BLaER1 treated with 17β-estradiol and CSF1 and Interleukin-3, amounts not matched to agents 10 nM and 100 nM (cell line): ENCODE measurements around the gene ZBTB45.
"Not testable (repeated sequence)": the region's sequence is repeated elsewhere in the genome, so short reads cannot be mapped to it uniquely, and the experiment has no call there.

Experiments
- H3K27ac ChIP-seq, 11 experiments: shearing (Covaris generic); formaldehyde crosslinking; 2 replicates each; pipeline ENCODE4 v1.8.1; 2022
- H3K27me3 ChIP-seq, 11 experiments: shearing (Covaris generic); formaldehyde crosslinking; 2 replicates each; pipeline ENCODE4 v1.8.1; 2022
- H3K36me3 ChIP-seq, 11 experiments: shearing (Covaris generic); formaldehyde crosslinking; 2 replicates each; pipeline ENCODE4 v1.8.1; 2022
- H3K4me1 ChIP-seq, 10 experiments: shearing (Covaris generic); formaldehyde crosslinking; 2 replicates each; pipeline ENCODE4 v1.8.1; 2022
- H3K4me2 ChIP-seq, 11 experiments: shearing (Covaris generic); formaldehyde crosslinking; 2 replicates each; pipeline ENCODE4 v1.8.1; 2022
- H3K4me3 ChIP-seq, 10 experiments: shearing (Covaris generic); formaldehyde crosslinking; 2 replicates each; pipeline ENCODE4 v1.8.1; 2022
- H3K9ac ChIP-seq, 11 experiments: shearing (Covaris generic); formaldehyde crosslinking; 2 replicates each; pipeline ENCODE4 v1.8.1; 2022
- H3K9me3 ChIP-seq, 11 experiments: shearing (Covaris generic); formaldehyde crosslinking; replicated peaks in 1 of 11; 2 replicates each; pipeline ENCODE4 v1.8.1; 2022
- H4K20me1 ChIP-seq, 11 experiments: shearing (Covaris generic); formaldehyde crosslinking; 2 replicates each; pipeline ENCODE4 v1.8.1; 2022
- Cebpa-rat ChIP-seq, 11 experiments: shearing (Covaris generic); IDR thresholded peaks; 2 replicates each; pipeline ENCODE4 v1.8.1; 2022

Gene ZBTB45

GRCh38 chr19:58513213-58513693 lies 6.4 kb downstream of the ZBTB45 start:
- H3K27ac ChIP-seq: peak overlapping the region in 10 of 11 experiments; percentile 23 to 76 (median 68); a peak in 19 of 22 replicates

DNA sequence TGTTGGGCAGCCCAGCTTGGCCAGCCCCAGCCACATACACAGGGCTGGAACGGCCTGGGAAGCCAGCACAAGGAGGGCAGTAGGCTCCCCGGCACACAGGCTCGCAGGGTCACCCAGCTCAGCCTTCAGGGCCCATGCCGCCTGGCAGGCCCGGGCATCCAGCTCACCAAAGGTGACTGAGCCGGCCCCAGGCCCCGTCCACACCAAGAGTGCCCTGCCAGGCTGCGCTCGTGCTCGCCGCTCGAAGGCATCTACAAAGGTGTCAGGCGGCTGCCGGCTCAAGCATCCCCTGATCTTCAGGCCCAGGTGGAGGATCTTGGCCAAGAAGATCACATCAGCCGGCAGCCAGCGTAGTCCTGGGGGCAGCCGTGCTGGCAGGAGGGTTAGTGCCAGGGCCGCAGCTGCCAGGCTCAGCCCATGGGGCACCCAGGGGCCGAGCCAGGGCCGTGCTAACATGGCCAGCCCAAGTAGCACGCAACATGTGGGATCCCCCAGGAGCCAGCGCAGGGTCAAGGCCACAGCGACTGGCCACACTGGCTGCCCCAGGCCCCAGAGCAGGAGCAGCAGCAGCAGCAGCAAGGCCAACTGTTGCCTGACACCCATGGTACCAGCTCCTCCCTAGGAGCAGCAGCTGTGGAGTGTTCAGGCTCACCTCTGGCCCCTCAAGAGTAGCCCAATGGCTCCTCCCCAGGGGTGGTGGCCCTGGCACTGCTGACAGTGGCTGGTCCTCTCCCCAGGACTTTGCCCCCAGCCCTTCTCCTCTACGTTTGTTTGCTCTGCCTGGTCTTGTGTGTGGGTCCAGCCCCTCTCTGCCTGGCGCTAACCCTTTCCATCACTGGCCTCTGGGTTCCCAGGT lies 8.0 kb downstream of the ZBTB45 start, which contains the start of gene SLC27A5:
Gene SLC27A5, minus strand, starts transcription at position 640 of the 856 bp plus-strand sequence. Its CDS starts 37 bp downstream, at position 603.
- peak within 1 kb of the TSS in 3 of 11 experiments; percentile 30 to 75 (median 74); a peak in 2 of 22 replicates for H3K27ac ChIP-seq
- no peak within 1 kb of the TSS for H3K4me3 ChIP-seq
- H3K4me2 ChIP-seq: peak within 1 kb of the TSS in 3 of 11 experiments; percentile 4 to 78 (median 7); a peak in 3 of 22 replicates
- H3K36me3 ChIP-seq: peaks cover 9 to 32% (median 15%) of the 10 kb centered on the region in 11 experiments
- peaks cover 0 to 27% (median 11%) of the 10 kb centered on the region in 11 experiments; a peak in 13 of 22 replicates for H4K20me1 ChIP-seq
- no peak for TF ChIP-seq Cebpa-rat (IDR thresholded peaks at IDR 0.05)
- peak within 1 kb of the TSS in 4 of 11 experiments; percentile 10 to 71 (median 38); a peak in 5 of 22 replicates for H3K9ac ChIP-seq
- H3K27me3 ChIP-seq: no peaks in the 10 kb centered on the region
- H3K9me3 ChIP-seq: peaks cover 22 to 29% (median 23%) of the 10 kb centered on the region in 11 experiments
- peaks cover 29 to 52% (median 46%) of the 10 kb centered on the region in 10 experiments for H3K4me1 ChIP-seq

More at GRCh38 chr19:58513213-58513693, 6.4 kb downstream of the ZBTB45 start:
- Histone ChIP-seq H3K4me2 (peak overlapping the region; percentile 84 to 95 (median 89); a peak in 21 of 22 replicates), H3K9ac (peak overlapping the region; percentile 45 to 82 (median 71); a peak in 19 of 22 replicates), H3K27me3 (no peaks in the 10 kb centered on the region), H3K4me1 (peaks cover 43 to 67% (median 58%) of the 10 kb centered on the region in 10 experiments), H3K36me3 (peaks cover 17 to 36% (median 24%) of the 10 kb centered on the region in 11 experiments), H4K20me1 (peaks cover 3 to 43% (median 23%) of the 10 kb centered on the region in 11 experiments; a peak in 15 of 22 replicates), H3K4me3 (0 out of 20 replicates have a peak overlapping the region, but pooled peaks of 2 of the 10 experiments have one; percentile 50 to 56), H3K9me3 (peaks cover 5 to 13% (median 6%) of the 10 kb centered on the region in 11 experiments)
- no peak for TF ChIP-seq Cebpa-rat (IDR thresholded peaks at IDR 0.05)

- TF ChIP-seq Cebpa-rat (IDR thresholded peaks at IDR 0.05): peak in 2 of 11 experiments; percentile 17 to 48; a peak in 2 of 22 replicates
- Histone ChIP-seq H3K27ac (peak overlapping the region in 6 of 11 experiments; percentile 10 to 57 (median 37); a peak in 6 of 22 replicates), H3K9me3 (peaks cover 27 to 43% (median 31%) of the 10 kb centered on the region in 11 experiments), H4K20me1 (peaks cover 0 to 16% (median under 1%) of the 10 kb centered on the region in 11 experiments; a peak in 12 of 22 replicates), H3K36me3 (peaks cover 0 to 19% (median 2%) of the 10 kb centered on the region in 11 experiments; a peak in 11 of 22 replicates), H3K4me1 (peaks cover 17 to 40% (median 35%) of the 10 kb centered on the region in 10 experiments), H3K4me2 (peak overlapping the region in 9 of 11 experiments; percentile 8 to 78 (median 57); a peak in 16 of 22 replicates), H3K4me3 (no peak overlapping the region), H3K9ac (peak overlapping the region in 3 of 11 experiments; percentile 18 to 46 (median 27); a peak in 3 of 22 replicates), H3K27me3 (no peaks in the 10 kb centered on the region)
Observed at GRCh38 chr19:58510084-58510862, 9.3 kb downstream of the ZBTB45 start.

DNA sequence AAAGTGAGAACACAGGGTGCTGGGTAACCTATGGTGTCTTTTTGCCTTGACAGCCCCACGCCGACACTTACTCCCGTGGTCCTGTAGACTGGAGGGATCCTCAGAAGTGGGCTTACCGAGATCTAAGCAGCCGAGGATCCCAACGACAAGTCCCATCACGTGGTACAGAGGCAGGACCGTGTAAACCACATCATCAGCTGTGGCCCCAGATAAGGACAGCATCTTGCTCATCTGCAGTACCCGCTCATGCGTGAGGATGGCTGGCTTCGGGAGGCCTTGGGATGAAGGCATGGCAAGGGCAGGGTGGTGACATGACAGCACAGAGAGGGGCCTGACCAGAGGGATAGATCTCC lies 9.9 kb downstream of the ZBTB45 start:
- no peak for TF ChIP-seq Cebpa-rat (IDR thresholded peaks at IDR 0.05)
- H3K27ac ChIP-seq: peak overlapping the region in 6 of 11 experiments; percentile 10 to 57 (median 37); a peak in 8 of 22 replicates
- H3K4me1 ChIP-seq: peaks cover 12 to 35% (median 31%) of the 10 kb centered on the region in 10 experiments
- peaks cover 0 to 15% (median 0%) of the 10 kb centered on the region in 11 experiments; a peak in 7 of 22 replicates for H4K20me1 ChIP-seq
- H3K4me3 ChIP-seq: no peak overlapping the region
- H3K9ac ChIP-seq: peak overlapping the region in 4 of 11 experiments; percentile 18 to 46 (median 33); a peak in 5 of 22 replicates
- H3K36me3 ChIP-seq: peaks cover 0 to 19% (median 0%) of the 10 kb centered on the region in 11 experiments; a peak in 4 of 22 replicates
- H3K4me2 ChIP-seq: peak overlapping the region in 9 of 11 experiments; percentile 8 to 78 (median 57); a peak in 17 of 22 replicates
- H3K9me3 ChIP-seq: peaks cover 27 to 43% (median 31%) of the 10 kb centered on the region in 11 experiments
- H3K27me3 ChIP-seq: no peaks in the 10 kb centered on the region

DNA sequence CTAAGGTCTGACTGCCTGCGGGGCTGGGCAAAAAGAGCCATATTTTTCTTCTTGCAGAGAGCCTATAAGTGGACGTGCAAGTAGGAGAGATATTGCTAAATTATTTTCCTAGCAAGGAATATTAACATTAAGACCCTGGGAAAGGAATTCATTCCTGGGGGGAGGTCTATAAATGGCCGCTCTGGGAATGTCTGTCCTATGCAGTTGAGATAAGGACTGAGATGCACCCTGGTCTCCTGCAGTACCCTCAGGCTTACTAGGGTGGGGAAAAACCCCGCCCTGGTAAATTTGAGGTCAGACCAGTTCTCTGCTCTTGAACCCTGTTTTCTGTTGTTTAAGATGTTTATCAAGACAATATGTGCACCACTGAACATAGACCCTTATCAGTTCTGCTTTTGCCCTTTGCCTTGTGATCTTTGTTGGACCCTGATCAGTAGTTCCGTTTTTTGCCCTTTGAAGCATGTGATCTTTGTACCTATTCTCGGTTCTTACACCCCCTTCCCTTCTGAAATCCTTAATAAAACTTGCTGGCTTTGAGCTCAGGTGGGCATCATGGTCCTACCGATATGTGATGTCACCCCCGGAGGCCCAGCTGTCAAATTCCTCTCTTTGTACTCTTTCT lies 11.9 kb downstream of the ZBTB45 start:
- peaks cover 0 to 22% (median 17%) of the 10 kb centered on the region in 10 experiments; a peak in 16 of 20 replicates for H3K4me1 ChIP-seq
- not testable (repeated sequence) for H3K27me3 ChIP-seq, H3K27ac ChIP-seq, H3K4me2 ChIP-seq, H3K9ac ChIP-seq, H3K4me3 ChIP-seq
- H3K9me3 ChIP-seq: peaks cover 27 to 43% (median 31%) of the 10 kb centered on the region in 11 experiments
- H4K20me1 ChIP-seq: peaks cover 0 to 11% (median 0%) of the 10 kb centered on the region in 11 experiments; a peak in 3 of 22 replicates
- H3K36me3 ChIP-seq: peaks cover 0 to 11% (median 0%) of the 10 kb centered on the region in 11 experiments; a peak in 4 of 22 replicates

- no peaks in the 10 kb centered on the region for H4K20me1 ChIP-seq
- H3K4me2 ChIP-seq: peak overlapping the region; percentile 77 to 99 (median 95); a peak in 21 of 22 replicates
- peak overlapping the region in 7 of 10 experiments; percentile 56 to 68 (median 62); a peak in 13 of 20 replicates for H3K4me3 ChIP-seq
- H3K4me1 ChIP-seq: peaks cover 17 to 32% (median 26%) of the 10 kb centered on the region in 10 experiments
- no peaks in the 10 kb centered on the region for H3K36me3 ChIP-seq
- TF ChIP-seq Cebpa-rat (IDR thresholded peaks at IDR 0.05): no peak
- peak overlapping the region in 4 of 11 experiments; percentile 76 to 81 (median 80); a peak in 5 of 22 replicates for H3K27ac ChIP-seq
- peak overlapping the region in 3 of 11 experiments; percentile 75 to 81 (median 79); a peak in 4 of 22 replicates for H3K9ac ChIP-seq
- H3K27me3 ChIP-seq: no peaks in the 10 kb centered on the region
- H3K9me3 ChIP-seq: peaks cover 0 to 9% (median 0%) of the 10 kb centered on the region in 11 experiments; a peak in 3 of 22 replicates
Observed at GRCh38 chr19:58500242-58500641, 19.4 kb downstream of the ZBTB45 start.
